ENCODE measurements around the gene ANK2.

Gene ANK2

GRCh38 chr4:113028074-113028473, 21.4 kb upstream of the ANK2 start:
- H3K27ac ChIP-seq (ENCODE audit: low read depth, low read length, poor library complexity, severe bottlenecking), result no peak overlapping the region
- H3K4me1 ChIP-seq (ENCODE audit: insufficient read depth, low read length, severe bottlenecking), result no peaks in the 10 kb centered on the region
- H3K36me3 ChIP-seq (ENCODE audit: insufficient read depth, low read length), result no peaks in the 10 kb centered on the region
- no peaks in the 10 kb centered on the region for H4K20me1 ChIP-seq (ENCODE audit: insufficient read depth, low read length)
- no peaks in the 10 kb centered on the region for H3K9me2 ChIP-seq (ENCODE audit: low read depth, low read length)
- no peak overlapping the region for H2AFZ ChIP-seq (ENCODE audit: low read length)
- TF ChIP-seq EZH2 (IDR thresholded peaks at IDR 0.05; ENCODE audit: borderline replicate concordance, low read length) (no peak), CTCF (IDR thresholded peaks at IDR 0.05; ENCODE audit: low read length) (no peak)
- no peaks in the 10 kb centered on the region for H3F3A ChIP-seq (ENCODE audit: insufficient read depth, low read length)
- H3K9ac ChIP-seq (ENCODE audit: low read length), result no peak overlapping the region
- no peak overlapping the region for H3K4me2 ChIP-seq (ENCODE audit: low read length)
- no peak overlapping the region for H3K4me3 ChIP-seq (ENCODE audit: low read depth, low read length, poor library complexity, severe bottlenecking)
- no peaks in the 10 kb centered on the region for H3K9me3 ChIP-seq (ENCODE audit: low read length)
- no peaks in the 10 kb centered on the region for H3K79me2 ChIP-seq (ENCODE audit: insufficient read depth, low read length)
- H3K27me3 ChIP-seq (ENCODE audit: insufficient read depth, low read length), result no peaks in the 10 kb centered on the region

- no peak overlapping the region for H3K27ac ChIP-seq (ENCODE audit: low read depth, low read length, poor library complexity, severe bottlenecking)
- no peaks in the 10 kb centered on the region for H3K4me1 ChIP-seq (ENCODE audit: insufficient read depth, low read length, severe bottlenecking)
- H3K36me3 ChIP-seq (ENCODE audit: insufficient read depth, low read length), result no peaks in the 10 kb centered on the region
- no peaks in the 10 kb centered on the region for H3K9me3 ChIP-seq (ENCODE audit: low read length)
- TF ChIP-seq CTCF (IDR thresholded peaks at IDR 0.05; ENCODE audit: low read length) (no peak), EZH2 (IDR thresholded peaks at IDR 0.05; ENCODE audit: borderline replicate concordance, low read length) (no peak)
- no peaks in the 10 kb centered on the region for H4K20me1 ChIP-seq (ENCODE audit: insufficient read depth, low read length)
- H3K79me2 ChIP-seq (ENCODE audit: insufficient read depth, low read length), result no peaks in the 10 kb centered on the region
- no peak overlapping the region for H3K4me3 ChIP-seq (ENCODE audit: low read depth, low read length, poor library complexity, severe bottlenecking)
- no peak overlapping the region for H3K9ac ChIP-seq (ENCODE audit: low read length)
- H3K9me2 ChIP-seq (ENCODE audit: low read depth, low read length), result no peaks in the 10 kb centered on the region
- H2AFZ ChIP-seq (ENCODE audit: low read length), result no peak overlapping the region
- no peak overlapping the region for H3K4me2 ChIP-seq (ENCODE audit: low read length)
- no peaks in the 10 kb centered on the region for H3F3A ChIP-seq (ENCODE audit: insufficient read depth, low read length)
- H3K27me3 ChIP-seq (ENCODE audit: insufficient read depth, low read length), result no peaks in the 10 kb centered on the region
These were observed 18.2 kb upstream of the ANK2 start for GRCh38 chr4:113031212-113031611.

GRCh38 chr4:113040793-113041192, 8.7 kb upstream of the ANK2 start:
- Histone ChIP-seq H3K9me2 (ENCODE audit: low read depth, low read length) (no peaks in the 10 kb centered on the region), H3K36me3 (ENCODE audit: insufficient read depth, low read length) (no peaks in the 10 kb centered on the region), H3K4me2 (ENCODE audit: low read length) (no peak overlapping the region), H3K9me3 (ENCODE audit: low read length) (no peaks in the 10 kb centered on the region), H3K27me3 (ENCODE audit: insufficient read depth, low read length) (no peaks in the 10 kb centered on the region), H3K4me3 (ENCODE audit: low read depth, low read length, poor library complexity, severe bottlenecking) (no peak overlapping the region), H3K79me2 (ENCODE audit: insufficient read depth, low read length) (no peaks in the 10 kb centered on the region), H3K4me1 (ENCODE audit: insufficient read depth, low read length, severe bottlenecking) (no peaks in the 10 kb centered on the region), H3F3A (ENCODE audit: insufficient read depth, low read length) (no peaks in the 10 kb centered on the region), H3K9ac (ENCODE audit: low read length) (no peak overlapping the region), H3K27ac (ENCODE audit: low read depth, low read length, poor library complexity, severe bottlenecking) (no peak overlapping the region), H2AFZ (ENCODE audit: low read length) (no peak overlapping the region), H4K20me1 (ENCODE audit: insufficient read depth, low read length) (no peaks in the 10 kb centered on the region)
- TF ChIP-seq CTCF (IDR thresholded peaks at IDR 0.05; ENCODE audit: low read length) (no peak), EZH2 (IDR thresholded peaks at IDR 0.05; ENCODE audit: borderline replicate concordance, low read length) (no peak)

Data from OCI-LY1 (cell line).